ENCODE measurements around the gene HSPG2.
"Not testable (repeated sequence)": the region's sequence is repeated elsewhere in the genome, so short reads cannot be mapped to it uniquely, and the experiment has no call there.

The HSPG2 gene

DNA sequence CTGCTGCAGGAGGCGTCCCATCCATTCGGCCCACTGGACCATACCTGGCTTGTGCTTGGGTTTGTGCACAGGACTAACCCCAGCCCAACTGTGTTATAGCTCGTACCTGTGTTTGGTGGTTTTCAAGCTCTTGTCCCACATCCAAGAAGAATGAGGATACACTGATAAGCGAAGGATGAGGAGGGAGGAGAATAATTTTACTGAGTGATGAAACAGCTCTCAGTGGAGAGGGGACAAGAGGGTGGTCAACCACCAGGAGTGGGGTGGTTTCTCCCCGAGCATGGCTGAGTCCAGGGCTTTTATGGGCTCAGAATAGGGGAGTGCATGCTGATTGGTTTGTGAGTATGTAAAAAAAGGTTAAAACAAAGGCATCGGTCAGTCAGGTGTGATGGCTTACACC is 142.0 kb downstream of the HSPG2 start:
- H3K36me3 ChIP-seq (ENCODE audit: control insufficient read depth in 2 of 2, insufficient read depth in 2 of 2, low read length in 2 of 2), result no peaks in the 10 kb centered on the region
- H3K27me3 ChIP-seq (ENCODE audit: control insufficient read depth in 2 of 2, insufficient read depth in 2 of 2, low read length in 2 of 2), result no peaks in the 10 kb centered on the region
- peaks cover 0 to 5% of the 10 kb centered on the region in 2 donors for H3K9me3 ChIP-seq (ENCODE audit: control insufficient read depth in 2 of 2, low read length in 2 of 2)
- no peak overlapping the region for H3K4me3 ChIP-seq (ENCODE audit: low read length in 2 of 2)
- no peak overlapping the region for H3K27ac ChIP-seq (ENCODE audit: low read depth in 2 of 2, low read length in 2 of 2)
- H3K9ac ChIP-seq (ENCODE audit: low read depth in 1 of 2, low read length in 2 of 2), result no peak overlapping the region
- no peaks in the 10 kb centered on the region for H3K4me1 ChIP-seq (ENCODE audit: control insufficient read depth in 2 of 2, insufficient read depth in 2 of 2, low read length in 2 of 2)

DNA sequence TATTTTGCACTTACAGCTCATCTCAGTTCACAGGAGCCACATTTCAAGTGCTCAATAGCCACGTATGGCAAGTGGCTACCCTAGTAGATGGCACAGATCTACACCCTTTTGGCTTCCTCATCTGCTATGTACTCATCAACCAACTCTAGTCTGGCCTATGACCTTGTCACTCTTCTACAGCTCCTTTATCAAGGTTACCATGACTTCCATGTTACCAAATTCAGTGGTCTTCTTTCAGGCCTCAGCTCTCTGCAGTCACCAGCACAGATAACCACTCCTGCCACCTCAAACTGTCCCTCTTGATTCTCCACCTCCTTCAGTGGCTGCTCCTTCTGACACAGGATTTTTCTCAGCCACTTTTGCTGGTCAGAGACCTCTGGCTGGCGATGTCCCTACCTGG is 142.5 kb downstream of the HSPG2 start:
- no peaks in the 10 kb centered on the region for H3K27me3 ChIP-seq (ENCODE audit: control insufficient read depth in 2 of 2, insufficient read depth in 2 of 2, low read length in 2 of 2)
- no peak overlapping the region for H3K9ac ChIP-seq (ENCODE audit: low read depth in 1 of 2, low read length in 2 of 2)
- H3K36me3 ChIP-seq (ENCODE audit: control insufficient read depth in 2 of 2, insufficient read depth in 2 of 2, low read length in 2 of 2), result no peaks in the 10 kb centered on the region
- no peak overlapping the region for H3K4me3 ChIP-seq (ENCODE audit: low read length in 2 of 2)
- H3K4me1 ChIP-seq (ENCODE audit: control insufficient read depth in 2 of 2, insufficient read depth in 2 of 2, low read length in 2 of 2), result no peaks in the 10 kb centered on the region
- H3K9me3 ChIP-seq (ENCODE audit: control insufficient read depth in 2 of 2, low read length in 2 of 2), result peaks cover 0 to 5% of the 10 kb centered on the region in 2 donors
- H3K27ac ChIP-seq (ENCODE audit: low read depth in 2 of 2, low read length in 2 of 2), result no peak overlapping the region

DNA sequence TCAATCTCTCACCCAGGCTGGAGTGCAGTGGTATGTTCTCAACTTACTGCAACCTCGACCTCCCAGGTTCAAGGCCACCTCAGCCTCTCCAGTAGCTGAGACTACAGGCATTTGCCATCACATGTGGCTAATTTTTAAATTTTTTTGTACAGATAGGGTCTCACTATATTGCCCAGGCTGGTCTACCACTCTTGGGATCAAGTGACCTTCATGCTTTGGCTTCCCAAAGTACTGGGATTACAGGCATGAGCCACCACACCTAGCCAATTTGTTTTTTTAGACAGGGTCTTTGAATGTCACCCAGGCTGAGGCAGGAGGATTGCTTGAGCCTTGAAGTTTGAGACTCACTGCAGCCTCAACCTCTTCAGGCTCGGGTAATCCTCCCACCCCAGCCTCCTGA is 144.0 kb downstream of the HSPG2 start:
- H3K4me3 ChIP-seq (ENCODE audit: low read length in 2 of 2), result no peak overlapping the region
- peaks cover 0 to 5% of the 10 kb centered on the region in 2 donors for H3K9me3 ChIP-seq (ENCODE audit: control insufficient read depth in 2 of 2, low read length in 2 of 2)
- no peaks in the 10 kb centered on the region for H3K4me1 ChIP-seq (ENCODE audit: control insufficient read depth in 2 of 2, insufficient read depth in 2 of 2, low read length in 2 of 2)
- H3K27me3 ChIP-seq (ENCODE audit: control insufficient read depth in 2 of 2, insufficient read depth in 2 of 2, low read length in 2 of 2), result no peaks in the 10 kb centered on the region
- H3K36me3 ChIP-seq (ENCODE audit: control insufficient read depth in 2 of 2, insufficient read depth in 2 of 2, low read length in 2 of 2), result no peaks in the 10 kb centered on the region
- no peak overlapping the region for H3K9ac ChIP-seq (ENCODE audit: low read depth in 1 of 2, low read length in 2 of 2)
- H3K27ac ChIP-seq (ENCODE audit: low read depth in 2 of 2, low read length in 2 of 2), result no peak overlapping the region

DNA sequence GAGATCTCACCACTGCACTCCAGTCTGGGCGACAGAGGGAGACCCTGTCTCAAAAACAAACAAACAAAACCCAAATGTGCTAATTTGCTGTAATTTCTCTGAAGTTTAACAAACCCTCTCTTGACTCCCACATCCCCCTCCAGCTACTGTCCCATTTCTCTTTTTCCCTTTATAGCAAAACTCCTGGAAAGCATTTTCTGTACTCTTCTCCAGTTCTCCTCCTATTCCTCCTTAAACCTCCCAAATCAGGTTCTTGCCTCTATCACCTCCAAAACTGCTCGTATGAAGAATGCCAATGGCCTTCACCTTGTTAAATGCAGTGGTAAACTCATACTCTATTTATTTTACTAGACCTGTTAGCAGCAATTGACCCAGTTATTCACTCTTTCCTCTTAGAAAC is 150.5 kb downstream of the HSPG2 start:
- H3K4me3 ChIP-seq (ENCODE audit: low read length in 2 of 2), result no peak overlapping the region
- no peaks in the 10 kb centered on the region for H3K9me3 ChIP-seq (ENCODE audit: control insufficient read depth in 2 of 2, low read length in 2 of 2)
- H3K36me3 ChIP-seq (ENCODE audit: control insufficient read depth in 2 of 2, insufficient read depth in 2 of 2, low read length in 2 of 2), result no peaks in the 10 kb centered on the region
- H3K27ac ChIP-seq (ENCODE audit: low read depth in 2 of 2, low read length in 2 of 2), result no peak overlapping the region
- H3K4me1 ChIP-seq (ENCODE audit: control insufficient read depth in 2 of 2, insufficient read depth in 2 of 2, low read length in 2 of 2), result peaks cover 3% of the 10 kb centered on the region in 2 donors
- H3K27me3 ChIP-seq (ENCODE audit: control insufficient read depth in 2 of 2, insufficient read depth in 2 of 2, low read length in 2 of 2), result no peaks in the 10 kb centered on the region
- H3K9ac ChIP-seq (ENCODE audit: low read depth in 1 of 2, low read length in 2 of 2), result no peak overlapping the region

- H3K4me3 ChIP-seq (ENCODE audit: low read length in 2 of 2); H3K27ac ChIP-seq (ENCODE audit: low read depth in 2 of 2, low read length in 2 of 2); H3K9me3 ChIP-seq (ENCODE audit: control insufficient read depth in 2 of 2, low read length in 2 of 2); H3K27me3 ChIP-seq (ENCODE audit: control insufficient read depth in 2 of 2, insufficient read depth in 2 of 2, low read length in 2 of 2); H3K36me3 ChIP-seq (ENCODE audit: control insufficient read depth in 2 of 2, insufficient read depth in 2 of 2, low read length in 2 of 2); H3K9ac ChIP-seq (ENCODE audit: low read depth in 1 of 2, low read length in 2 of 2); H3K4me1 ChIP-seq (ENCODE audit: control insufficient read depth in 2 of 2, insufficient read depth in 2 of 2, low read length in 2 of 2): not testable (repeated sequence)
Measured at GRCh38 chr1:21785764-21786163, 151.3 kb downstream of the HSPG2 start.

- Histone ChIP-seq H3K36me3 (ENCODE audit: control insufficient read depth in 2 of 2, insufficient read depth in 2 of 2, low read length in 2 of 2) (no peaks in the 10 kb centered on the region), H3K4me1 (ENCODE audit: control insufficient read depth in 2 of 2, insufficient read depth in 2 of 2, low read length in 2 of 2) (peaks cover 4 to 6% of the 10 kb centered on the region in 2 donors), H3K9ac (ENCODE audit: low read depth in 1 of 2, low read length in 2 of 2) (peak overlapping the region; percentile 100), H3K27me3 (ENCODE audit: control insufficient read depth in 2 of 2, insufficient read depth in 2 of 2, low read length in 2 of 2) (no peaks in the 10 kb centered on the region), H3K4me3 (ENCODE audit: low read length in 2 of 2) (peak overlapping the region; percentile 91 to 99), H3K9me3 (ENCODE audit: control insufficient read depth in 2 of 2, low read length in 2 of 2) (no peaks in the 10 kb centered on the region), H3K27ac (ENCODE audit: low read depth in 2 of 2, low read length in 2 of 2) (peak overlapping the region; percentile 100)
Measured at GRCh38 chr1:21783679-21784603, 153.2 kb downstream of the HSPG2 start.

GRCh38 chr1:21782868-21783678 is 154.0 kb downstream of the HSPG2 start, which contains the start of gene USP48:
TSS of gene USP48 (minus strand) at chr1:21783149. CDS start at chr1:21782957, 192 bp downstream.
- no peaks in the 10 kb centered on the region for H3K9me3 ChIP-seq (ENCODE audit: control insufficient read depth in 2 of 2, low read length in 2 of 2)
- H3K4me3 ChIP-seq (ENCODE audit: low read length in 2 of 2), result peak within 1 kb of the TSS; percentile 91 to 99
- peaks cover 4 to 6% of the 10 kb centered on the region in 2 donors for H3K4me1 ChIP-seq (ENCODE audit: control insufficient read depth in 2 of 2, insufficient read depth in 2 of 2, low read length in 2 of 2)
- peak within 1 kb of the TSS; percentile 100 for H3K27ac ChIP-seq (ENCODE audit: low read depth in 2 of 2, low read length in 2 of 2)
- H3K36me3 ChIP-seq (ENCODE audit: control insufficient read depth in 2 of 2, insufficient read depth in 2 of 2, low read length in 2 of 2), result no peaks in the 10 kb centered on the region
- H3K9ac ChIP-seq (ENCODE audit: low read depth in 1 of 2, low read length in 2 of 2), result peak within 1 kb of the TSS; percentile 100
- no peaks in the 10 kb centered on the region for H3K27me3 ChIP-seq (ENCODE audit: control insufficient read depth in 2 of 2, insufficient read depth in 2 of 2, low read length in 2 of 2)

GRCh38 chr1:21782349-21782867 is 154.7 kb downstream of the HSPG2 start:
- H3K4me1 ChIP-seq (ENCODE audit: control insufficient read depth in 2 of 2, insufficient read depth in 2 of 2, low read length in 2 of 2), result peaks cover 4 to 6% of the 10 kb centered on the region in 2 donors
- H3K9ac ChIP-seq (ENCODE audit: low read depth in 1 of 2, low read length in 2 of 2), result peak overlapping the region; percentile 54 to 100
- no peaks in the 10 kb centered on the region for H3K9me3 ChIP-seq (ENCODE audit: control insufficient read depth in 2 of 2, low read length in 2 of 2)
- H3K4me3 ChIP-seq (ENCODE audit: low read length in 2 of 2), result peak overlapping the region; percentile 91 to 99
- H3K27ac ChIP-seq (ENCODE audit: low read depth in 2 of 2, low read length in 2 of 2), result peak overlapping the region; percentile 100
- no peaks in the 10 kb centered on the region for H3K36me3 ChIP-seq (ENCODE audit: control insufficient read depth in 2 of 2, insufficient read depth in 2 of 2, low read length in 2 of 2)
- H3K27me3 ChIP-seq (ENCODE audit: control insufficient read depth in 2 of 2, insufficient read depth in 2 of 2, low read length in 2 of 2), result no peaks in the 10 kb centered on the region

DNA sequence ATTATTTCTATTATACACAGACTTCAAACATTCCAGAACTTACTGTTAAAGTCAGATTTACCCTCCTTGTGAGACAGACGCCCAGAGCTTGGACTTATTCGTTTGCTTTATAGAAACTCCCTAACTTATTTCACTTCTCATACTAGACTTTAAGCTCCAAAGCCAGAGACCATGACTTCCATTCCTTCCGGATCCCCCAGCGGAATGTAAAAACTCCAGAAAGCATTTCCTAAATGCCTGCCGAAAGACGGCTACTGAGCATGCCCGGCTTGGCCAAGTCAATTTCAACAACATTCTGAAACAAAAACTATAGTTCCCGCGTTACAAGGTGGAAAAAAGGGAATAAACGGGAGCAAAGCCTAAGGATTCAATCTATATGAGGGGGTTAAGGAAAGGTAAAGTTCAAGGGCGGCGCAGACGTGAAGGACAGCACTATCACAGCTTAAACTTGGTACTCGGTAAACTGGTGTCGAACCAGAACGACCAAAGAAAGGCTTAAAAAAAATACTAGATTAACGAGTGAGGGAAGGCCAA is 155.2 kb downstream of the HSPG2 start:
- H3K4me3 ChIP-seq (ENCODE audit: low read length in 2 of 2), result peak overlapping the region; percentile 91 to 99
- H3K4me1 ChIP-seq (ENCODE audit: control insufficient read depth in 2 of 2, insufficient read depth in 2 of 2, low read length in 2 of 2), result peaks cover 4 to 6% of the 10 kb centered on the region in 2 donors
- H3K9ac ChIP-seq (ENCODE audit: low read depth in 1 of 2, low read length in 2 of 2), result peak overlapping the region; percentile 54 to 100
- H3K27me3 ChIP-seq (ENCODE audit: control insufficient read depth in 2 of 2, insufficient read depth in 2 of 2, low read length in 2 of 2), result no peaks in the 10 kb centered on the region
- H3K9me3 ChIP-seq (ENCODE audit: control insufficient read depth in 2 of 2, low read length in 2 of 2), result no peaks in the 10 kb centered on the region
- peak overlapping the region; percentile 100 for H3K27ac ChIP-seq (ENCODE audit: low read depth in 2 of 2, low read length in 2 of 2)
- H3K36me3 ChIP-seq (ENCODE audit: control insufficient read depth in 2 of 2, insufficient read depth in 2 of 2, low read length in 2 of 2), result no peaks in the 10 kb centered on the region

All from mucosa of rectum (tissue), 2 donors.